Measurements from ENCODE around the gene IPO11. TPM values are rescaled to one million over a fixed set of nuclear protein-coding genes. Genes with fewer than 3 reads are reported as not detected.
"Not testable (repeated sequence)": the region's sequence is repeated elsewhere in the genome, so short reads cannot be mapped to it uniquely, and the experiment has no call there.

Gene IPO11
- total RNA-seq, 1 experiment from 2014 or later = 30.7 TPM

GRCh38 chr5:62448528-62448927 lies 36.0 kb downstream of the IPO11 start:
- DNase-seq (ENCODE audit: low read depth) = no peak

GRCh38 chr5:62450259-62450658 lies 37.7 kb downstream of the IPO11 start:
- no peak for DNase-seq (ENCODE audit: low read depth)

GRCh38 chr5:62457071-62457470 lies 44.5 kb downstream of the IPO11 start:
- DNase-seq (ENCODE audit: low read depth) = peak; percentile 39

- peak; percentile 17 for DNase-seq (ENCODE audit: low read depth)
These were observed 48.0 kb downstream of the IPO11 start for GRCh38 chr5:62460578-62460983.

DNA sequence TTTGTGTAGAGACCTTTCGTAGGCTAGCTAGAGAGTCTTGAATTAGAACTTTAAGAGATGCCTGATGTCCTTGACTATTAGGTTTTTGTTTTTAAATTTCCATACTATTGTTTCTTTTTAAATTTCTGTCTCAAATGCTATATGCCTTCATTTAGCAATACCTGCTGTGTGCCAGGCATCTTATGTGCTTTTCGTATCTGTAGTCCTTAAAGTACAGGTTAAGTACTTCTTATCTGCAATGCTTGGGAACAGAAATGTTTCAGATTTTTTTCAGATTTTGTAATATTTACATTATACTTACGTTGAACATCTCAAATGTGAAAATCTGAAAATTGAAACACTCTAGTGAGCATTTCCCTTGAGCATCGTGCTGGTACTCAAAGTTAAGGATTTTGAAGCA lies 49.0 kb downstream of the IPO11 start:
- no peak for DNase-seq (ENCODE audit: low read depth)

- DNase-seq (ENCODE audit: low read depth) = no peak
These were observed 53.7 kb downstream of the IPO11 start for GRCh38 chr5:62465985-62466925.

- no peak for DNase-seq (ENCODE audit: low read depth)
These were observed 60.6 kb downstream of the IPO11 start for GRCh38 chr5:62473209-62473608.

- peak; percentile 86 for DNase-seq (ENCODE audit: low read depth)
These were observed 62.5 kb downstream of the IPO11 start for GRCh38 chr5:62475072-62475471.

DNA sequence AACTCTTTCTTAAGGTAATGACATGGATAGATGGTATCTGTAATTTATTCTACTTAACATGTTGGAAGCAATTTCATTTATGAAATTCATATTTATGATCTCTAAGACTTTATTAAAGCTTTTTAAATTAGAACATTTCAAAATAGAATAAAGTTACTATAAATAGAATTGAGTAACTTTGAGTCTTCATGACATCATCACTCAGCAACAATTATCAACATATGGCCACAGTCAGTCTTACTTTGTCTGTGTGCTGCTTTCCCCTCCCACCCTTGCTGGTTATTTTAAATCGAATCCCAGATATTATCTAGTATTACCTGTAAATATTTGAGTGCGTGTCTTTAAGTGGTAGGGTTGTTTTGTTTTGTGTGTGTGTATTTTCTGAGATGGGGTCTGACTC lies 65.2 kb downstream of the IPO11 start:
- peak; percentile 6 for DNase-seq (ENCODE audit: low read depth)

- DNase-seq (ENCODE audit: low read depth) = no peak
These were observed 71.0 kb downstream of the IPO11 start for GRCh38 chr5:62483556-62483955.

- no peak for DNase-seq (ENCODE audit: low read depth)
These were observed 74.1 kb downstream of the IPO11 start for GRCh38 chr5:62486672-62487071.

DNA sequence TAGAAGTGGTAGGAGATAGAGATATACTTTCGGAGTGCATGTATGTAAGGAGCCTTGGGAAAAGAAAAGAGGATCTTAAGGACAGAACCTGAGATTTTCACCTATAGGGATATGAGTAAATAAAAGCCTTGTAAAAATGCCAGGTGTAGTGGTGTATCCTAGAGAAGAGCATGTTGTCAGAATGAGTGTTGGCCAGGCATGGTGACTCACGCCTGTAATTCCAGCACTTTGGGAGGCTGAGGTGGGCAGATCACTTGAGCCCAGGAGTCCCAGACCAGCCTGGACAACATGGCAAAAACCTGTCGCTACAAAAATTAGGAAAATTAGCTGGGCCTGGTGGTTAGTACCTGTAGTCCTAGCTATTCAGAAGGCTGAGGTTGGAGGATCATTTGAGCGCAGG lies 76.0 kb downstream of the IPO11 start:
- no peak for DNase-seq (ENCODE audit: low read depth)

- DNase-seq (ENCODE audit: low read depth) = no peak
These were observed 76.9 kb downstream of the IPO11 start for GRCh38 chr5:62489471-62489870.

GRCh38 chr5:62494772-62495171 lies 82.2 kb downstream of the IPO11 start:
- no peak for DNase-seq (ENCODE audit: low read depth)

- DNase-seq (ENCODE audit: low read depth) = no peak
These were observed 84.3 kb downstream of the IPO11 start for GRCh38 chr5:62496876-62497275.

DNA sequence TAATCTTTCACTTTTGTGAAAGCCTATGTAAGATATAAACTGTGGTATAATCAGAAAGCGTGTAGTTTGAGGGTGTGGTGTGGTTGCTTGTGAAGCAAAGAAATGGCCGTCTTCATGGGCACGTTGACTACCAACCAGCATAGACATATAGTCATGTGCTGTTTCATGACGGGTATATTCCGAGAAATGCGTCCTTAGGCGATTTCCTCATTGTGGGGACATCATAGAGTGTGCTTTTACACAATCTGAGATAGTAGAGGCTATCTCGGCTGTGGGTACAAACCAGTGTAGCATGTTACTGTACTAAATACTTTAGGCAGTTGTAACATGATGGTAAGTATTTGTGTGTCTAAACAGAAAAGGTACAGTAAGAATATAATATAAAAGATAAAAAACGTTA lies 86.4 kb downstream of the IPO11 start:
- no peak for DNase-seq (ENCODE audit: low read depth)

DNA sequence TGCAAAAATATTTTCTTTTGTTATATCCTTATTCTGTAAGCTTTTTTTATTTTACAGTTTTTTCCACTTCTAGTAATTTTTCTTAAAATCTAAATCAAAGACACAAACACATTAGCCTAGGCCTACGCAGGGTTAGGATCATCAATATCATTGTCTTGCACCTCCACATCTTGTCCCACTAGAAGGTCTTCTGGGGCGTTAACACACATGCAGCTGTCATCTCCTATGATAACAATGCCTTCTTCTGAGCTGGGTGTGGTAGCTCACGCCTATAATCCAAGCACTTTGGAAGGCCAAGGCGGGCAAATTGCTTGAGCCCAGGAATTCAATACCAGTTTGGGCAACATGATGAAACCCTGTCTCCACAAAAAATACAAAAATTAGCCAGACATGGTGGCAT lies 87.2 kb downstream of the IPO11 start:
- DNase-seq (ENCODE audit: low read depth) = no peak

DNA sequence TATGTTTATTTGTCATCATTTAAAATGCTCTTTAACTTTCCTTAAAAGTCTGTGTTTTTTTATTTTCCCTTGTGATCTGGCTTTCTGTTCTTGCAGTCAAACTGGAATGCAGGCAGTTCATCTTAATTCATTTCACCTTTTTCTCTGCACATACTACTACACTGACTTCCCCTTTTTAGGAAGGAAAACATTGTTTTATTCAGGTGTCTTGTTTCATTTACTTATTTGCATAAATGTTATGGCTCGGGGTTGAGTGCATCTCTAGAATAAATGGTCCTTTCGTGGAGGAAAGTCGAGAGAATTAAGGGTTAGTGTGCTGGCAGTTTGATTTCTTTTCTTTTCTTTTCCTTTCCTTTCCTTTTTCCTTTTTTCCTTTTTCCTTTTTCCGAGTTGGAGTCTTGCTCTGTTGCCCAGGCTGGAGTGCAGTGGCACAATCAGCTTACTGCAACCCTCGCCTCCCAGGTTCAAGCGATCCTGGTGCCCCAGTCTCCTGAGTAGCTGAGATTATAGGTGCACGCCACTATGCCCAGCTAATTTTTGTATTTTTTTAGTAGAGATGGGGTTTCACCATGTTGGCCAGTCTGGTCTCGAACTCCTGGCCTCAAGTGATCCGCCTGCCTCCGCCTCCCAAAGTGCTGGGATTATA lies 90.0 kb downstream of the IPO11 start:
- no peak for DNase-seq (ENCODE audit: low read depth)

GRCh38 chr5:62504129-62504528 lies 91.6 kb downstream of the IPO11 start:
- no peak for DNase-seq (ENCODE audit: low read depth)

- DNase-seq (ENCODE audit: low read depth) = no peak
These were observed 94.3 kb downstream of the IPO11 start for GRCh38 chr5:62506659-62507460.

DNA sequence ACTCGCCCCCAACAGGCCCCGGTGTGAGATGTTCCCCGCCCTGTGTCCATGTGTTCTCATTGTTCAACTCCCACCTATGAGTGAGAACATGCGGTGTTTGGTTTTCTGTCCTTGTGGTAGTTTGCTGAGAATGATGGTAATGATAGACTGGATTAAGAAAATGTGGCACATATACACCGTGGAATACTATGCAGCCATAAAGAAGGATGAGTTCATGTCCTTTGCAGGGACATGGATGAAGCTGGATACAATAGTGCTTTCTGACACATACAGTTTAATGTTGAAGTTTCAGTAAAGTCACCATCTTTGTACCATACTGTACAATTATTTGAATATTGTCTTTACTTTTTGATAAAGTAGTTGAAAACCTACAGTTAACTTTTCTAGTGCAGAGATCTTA lies 96.2 kb downstream of the IPO11 start:
- not testable (repeated sequence) for DNase-seq (ENCODE audit: low read depth)

GRCh38 chr5:62509806-62510205 lies 97.2 kb downstream of the IPO11 start:
- DNase-seq (ENCODE audit: low read depth) = no peak

All from Daoy (cell line).